ENCODE data around the gene SPHK1.

The SPHK1 gene

DNA sequence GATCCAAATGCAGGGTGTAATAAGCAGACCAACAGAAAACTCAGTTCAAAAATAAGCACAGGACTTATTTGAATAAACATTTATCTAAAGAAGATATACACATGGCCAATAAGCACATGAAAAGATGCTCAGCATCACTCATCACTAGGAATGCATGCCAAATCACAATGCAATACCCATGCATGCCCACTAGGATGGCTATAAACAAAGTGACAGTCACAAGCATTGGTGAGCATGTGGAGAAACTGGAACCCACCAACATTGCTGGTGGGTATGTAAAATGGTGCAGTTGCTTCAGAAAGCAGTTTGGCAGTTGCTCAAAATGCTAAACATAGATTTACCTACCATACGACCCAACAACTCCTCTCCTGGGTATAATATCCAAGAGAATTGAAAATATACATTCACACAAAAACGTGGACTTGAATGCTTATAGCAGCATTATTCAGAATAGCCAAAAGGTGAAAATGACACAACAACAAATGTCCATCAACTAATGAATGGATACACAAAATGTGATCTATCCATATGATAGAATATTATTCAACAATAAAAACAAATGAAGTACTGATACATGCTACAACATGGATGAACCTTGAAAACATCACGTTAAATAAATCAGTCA, 48.4 kb downstream of the SPHK1 start:
- Mint-ChIP-seq H3K4me1 (peaks cover 23% of the 10 kb centered on the region), H3K27ac (no peak overlapping the region), H3K36me3 (ENCODE audit: low read depth) (peaks cover 38% of the 10 kb centered on the region), H3K4me3 (no peak overlapping the region), H3K27me3 (ENCODE audit: low read depth, poor library complexity) (no peaks in the 10 kb centered on the region), H3K9me3 (no peaks in the 10 kb centered on the region)
- DNase-seq, result no peak
- TF ChIP-seq, protein P1, sequence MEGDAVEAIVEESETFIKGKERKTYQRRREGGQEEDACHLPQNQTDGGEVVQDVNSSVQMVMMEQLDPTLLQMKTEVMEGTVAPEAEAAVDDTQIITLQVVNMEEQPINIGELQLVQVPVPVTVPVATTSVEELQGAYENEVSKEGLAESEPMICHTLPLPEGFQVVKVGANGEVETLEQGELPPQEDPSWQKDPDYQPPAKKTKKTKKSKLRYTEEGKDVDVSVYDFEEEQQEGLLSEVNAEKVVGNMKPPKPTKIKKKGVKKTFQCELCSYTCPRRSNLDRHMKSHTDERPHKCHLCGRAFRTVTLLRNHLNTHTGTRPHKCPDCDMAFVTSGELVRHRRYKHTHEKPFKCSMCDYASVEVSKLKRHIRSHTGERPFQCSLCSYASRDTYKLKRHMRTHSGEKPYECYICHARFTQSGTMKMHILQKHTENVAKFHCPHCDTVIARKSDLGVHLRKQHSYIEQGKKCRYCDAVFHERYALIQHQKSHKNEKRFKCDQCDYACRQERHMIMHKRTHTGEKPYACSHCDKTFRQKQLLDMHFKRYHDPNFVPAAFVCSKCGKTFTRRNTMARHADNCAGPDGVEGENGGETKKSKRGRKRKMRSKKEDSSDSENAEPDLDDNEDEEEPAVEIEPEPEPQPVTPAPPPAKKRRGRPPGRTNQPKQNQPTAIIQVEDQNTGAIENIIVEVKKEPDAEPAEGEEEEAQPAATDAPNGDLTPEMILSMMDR (IDR thresholded peaks at IDR 0.05), result peak; percentile 40

DNA sequence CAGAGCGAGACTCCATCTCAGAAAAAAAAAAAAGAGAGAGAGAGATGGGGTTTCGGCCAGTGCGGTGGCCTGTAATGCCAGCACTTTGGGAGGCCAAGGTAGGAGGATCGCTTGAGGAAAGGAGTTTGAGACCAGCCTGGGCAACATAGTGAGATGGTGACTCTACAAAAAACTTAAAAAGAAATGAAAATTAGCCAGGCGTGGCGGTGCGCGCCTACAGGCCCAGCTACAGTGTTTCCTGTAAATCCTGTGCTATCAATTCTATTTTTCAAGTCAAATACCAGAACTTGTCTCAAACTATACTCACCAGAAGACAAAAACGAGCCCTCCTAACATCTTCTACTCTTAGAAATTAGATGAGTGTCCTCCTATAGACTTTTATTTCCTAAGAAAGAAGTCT, 49.3 kb downstream of the SPHK1 start:
- Mint-ChIP-seq H3K9me3 (no peaks in the 10 kb centered on the region), H3K27me3 (ENCODE audit: low read depth, poor library complexity) (peaks cover 3% of the 10 kb centered on the region), H3K27ac (no peak overlapping the region), H3K36me3 (ENCODE audit: low read depth) (peaks cover 35% of the 10 kb centered on the region), H3K4me1 (peaks cover 23% of the 10 kb centered on the region), H3K4me3 (no peak overlapping the region)
- DNase-seq, result no peak
- TF ChIP-seq, protein P1 (IDR thresholded peaks at IDR 0.05), result no peak

DNA sequence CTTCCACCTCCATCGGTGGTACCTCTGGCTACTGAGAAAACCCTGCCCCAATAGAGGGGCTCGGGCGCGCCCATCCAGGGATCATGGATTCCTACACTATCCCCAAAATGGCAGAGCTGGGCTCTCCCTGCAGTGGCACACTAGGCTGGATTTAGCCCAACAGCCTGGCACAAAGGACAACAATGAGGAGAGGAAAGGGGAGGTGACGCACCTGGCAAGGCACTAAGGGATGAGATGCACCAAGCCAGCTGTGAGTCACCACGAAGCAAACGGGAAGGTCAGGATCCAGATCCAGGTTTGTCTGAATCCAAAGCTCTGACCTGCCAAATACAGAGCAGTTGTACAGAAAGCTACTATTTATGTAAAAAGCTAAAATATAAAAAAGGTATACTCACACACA, 50.5 kb downstream of the SPHK1 start:
- Mint-ChIP-seq H3K4me3 (no peak overlapping the region), H3K4me1 (peaks cover 35% of the 10 kb centered on the region), H3K36me3 (ENCODE audit: low read depth) (peaks cover 35% of the 10 kb centered on the region), H3K27ac (no peak overlapping the region), H3K27me3 (ENCODE audit: low read depth, poor library complexity) (peaks cover 5% of the 10 kb centered on the region), H3K9me3 (no peaks in the 10 kb centered on the region)
- TF ChIP-seq, protein P1 (IDR thresholded peaks at IDR 0.05), result no peak
- no peak for DNase-seq

DNA sequence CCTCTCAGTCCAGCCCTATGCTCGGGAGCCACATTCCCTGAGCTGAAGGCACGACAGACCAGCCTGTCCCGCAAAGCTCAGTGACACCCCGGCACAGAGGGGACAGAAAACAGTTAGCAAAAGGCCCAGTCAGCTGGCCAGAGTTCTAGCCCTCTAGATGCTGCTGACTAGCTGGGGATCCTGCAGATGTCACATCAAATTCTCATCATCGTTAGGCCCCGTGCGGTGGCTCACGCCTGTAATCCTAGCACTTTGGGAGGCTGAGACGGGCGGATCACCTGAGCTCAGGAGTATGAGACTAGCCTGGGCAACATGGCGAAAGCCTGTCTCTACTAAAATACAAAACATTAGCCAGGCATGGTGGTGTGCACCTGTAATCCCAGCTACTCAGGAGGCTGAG, 51.3 kb downstream of the SPHK1 start:
- Mint-ChIP-seq H3K4me1 (peaks cover 36% of the 10 kb centered on the region), H3K27me3 (ENCODE audit: low read depth, poor library complexity) (peaks cover 5% of the 10 kb centered on the region), H3K27ac (peak overlapping the region; percentile 70), H3K36me3 (ENCODE audit: low read depth) (peaks cover 35% of the 10 kb centered on the region), H3K4me3 (no peak overlapping the region), H3K9me3 (no peaks in the 10 kb centered on the region)
- TF ChIP-seq, protein P1 (IDR thresholded peaks at IDR 0.05), result no peak
- no peak for DNase-seq

All from nephron progenitor cell (in vitro differentiated cells).